MM.1S (cell line): ENCODE data around the gene KAT2A.

Source experiments
- EZH2phosphoT487 ChIP-seq: fragments of 300-600 bp; sonication (generic); IDR thresholded peaks from 2 replicates; pipeline ENCODE4 v1.6.1; 2018; ENCODE audit warnings: antibody characterized with exemption, low read length
- TF ChIP-seq, protein P1 (sequence below): fragments of 300-600 bp; sonication (generic); IDR thresholded peaks from 2 replicates; pipeline ENCODE4 v1.5.1; 2016; ENCODE audit warnings: antibody characterized with exemption, low read length, mixed read lengths

DNA sequence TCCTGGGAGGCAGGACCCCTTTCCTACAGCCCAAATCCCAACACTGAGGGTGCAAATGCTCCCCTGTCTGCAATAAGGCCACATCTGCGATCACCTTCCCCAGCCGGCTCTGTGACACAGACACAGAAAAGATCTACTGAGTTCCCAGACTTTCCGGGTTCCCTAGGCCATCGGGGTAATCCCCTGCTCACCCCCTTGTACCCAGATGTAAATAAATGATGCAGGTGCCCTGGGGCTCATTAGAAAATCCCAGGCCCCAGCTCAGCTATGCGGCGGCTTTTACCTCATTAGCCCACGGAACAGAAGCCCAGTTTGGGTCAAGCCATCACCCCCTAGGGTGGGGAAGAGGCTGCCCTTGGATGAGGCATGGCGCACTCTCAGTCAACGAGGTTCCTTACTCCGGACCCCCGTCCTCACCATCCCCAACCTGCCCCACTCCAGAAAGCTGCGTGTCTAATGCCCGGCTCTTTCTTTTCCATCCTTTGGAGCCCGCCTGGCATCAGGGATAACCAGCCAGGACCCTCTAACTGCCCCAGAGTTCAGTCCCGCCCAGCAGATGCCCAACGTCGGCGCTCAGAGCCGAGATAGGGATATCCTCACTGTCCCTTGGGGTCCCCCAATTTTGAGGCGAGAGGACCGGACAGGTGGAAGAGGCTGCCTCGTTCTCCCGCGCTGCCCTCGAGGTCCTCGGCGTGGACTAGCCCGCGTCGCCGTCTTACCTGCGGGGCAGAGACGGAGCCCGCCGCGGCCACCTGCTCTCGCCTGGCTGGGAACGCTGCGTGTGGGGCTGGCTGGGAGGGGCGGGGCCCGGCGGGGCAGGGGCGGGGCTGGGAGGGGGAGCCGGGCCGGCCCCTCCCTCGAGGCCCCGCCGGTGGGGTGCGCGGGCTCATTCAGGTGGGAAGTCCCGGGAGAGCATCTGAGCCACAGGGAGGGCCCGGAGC is 23.2 kb downstream of the KAT2A start, which contains the start of gene ZNF385C:
- TF ChIP-seq, protein P1, sequence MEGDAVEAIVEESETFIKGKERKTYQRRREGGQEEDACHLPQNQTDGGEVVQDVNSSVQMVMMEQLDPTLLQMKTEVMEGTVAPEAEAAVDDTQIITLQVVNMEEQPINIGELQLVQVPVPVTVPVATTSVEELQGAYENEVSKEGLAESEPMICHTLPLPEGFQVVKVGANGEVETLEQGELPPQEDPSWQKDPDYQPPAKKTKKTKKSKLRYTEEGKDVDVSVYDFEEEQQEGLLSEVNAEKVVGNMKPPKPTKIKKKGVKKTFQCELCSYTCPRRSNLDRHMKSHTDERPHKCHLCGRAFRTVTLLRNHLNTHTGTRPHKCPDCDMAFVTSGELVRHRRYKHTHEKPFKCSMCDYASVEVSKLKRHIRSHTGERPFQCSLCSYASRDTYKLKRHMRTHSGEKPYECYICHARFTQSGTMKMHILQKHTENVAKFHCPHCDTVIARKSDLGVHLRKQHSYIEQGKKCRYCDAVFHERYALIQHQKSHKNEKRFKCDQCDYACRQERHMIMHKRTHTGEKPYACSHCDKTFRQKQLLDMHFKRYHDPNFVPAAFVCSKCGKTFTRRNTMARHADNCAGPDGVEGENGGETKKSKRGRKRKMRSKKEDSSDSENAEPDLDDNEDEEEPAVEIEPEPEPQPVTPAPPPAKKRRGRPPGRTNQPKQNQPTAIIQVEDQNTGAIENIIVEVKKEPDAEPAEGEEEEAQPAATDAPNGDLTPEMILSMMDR: no peak
- no peak for TF ChIP-seq EZH2phosphoT487
